Activated CD4-positive, alpha-beta T cell treated with anti-CD3 and anti-CD28 coated beads, Interleukin-2, amount 10 ng/mL, durations not matched to agents 24 days and 14 days (primary cell): ENCODE results near the gene DLGAP4. TPM values are rescaled to one million over a fixed set of nuclear protein-coding genes. Genes with fewer than 3 reads are reported as not detected.

ENCODE experiments used
- DNase-seq: peaks from one replicate; pipeline ENCODE4 v3.0.0; 2022
- H3K27ac Mint-ChIP-seq: one replicate; pipeline ENCODE4 v1.8.0; 2022; ENCODE audit warnings: mild to moderate bottlenecking, mixed read lengths
- H3K27me3 Mint-ChIP-seq: one replicate; pipeline ENCODE4 v1.8.0; 2022; ENCODE audit warnings: mixed read lengths
- H3K36me3 Mint-ChIP-seq: one replicate; pipeline ENCODE4 v1.8.0; 2022; ENCODE audit warnings: low read depth, mild to moderate bottlenecking, mixed read lengths
- H3K4me1 Mint-ChIP-seq: one replicate; pipeline ENCODE4 v1.8.0; 2021; ENCODE audit warnings: mixed read lengths
- H3K4me3 Mint-ChIP-seq: one replicate; pipeline ENCODE4 v1.8.0; 2022; ENCODE audit warnings: mild to moderate bottlenecking, moderate library complexity, mixed read lengths
- H3K9me3 Mint-ChIP-seq: one replicate; pipeline ENCODE4 v1.8.0; 2021; ENCODE audit warnings: mixed read lengths
- intact Hi-C: fragments of 100-400 bp; cut with micrococcal nuclease; formaldehyde crosslinking; loops from one replicate; pipeline ENCODE4 v1.15.1; 2023
- total RNA-seq: library from RNA; stranded (reverse); gene quantifications from 2 replicates; pipeline ENCODE4 v1.2.3, GENCODE V29; 2022

Gene DLGAP4
- total RNA-seq, 1 donor from 2014 or later: 21.3 TPM

GRCh38 chr20:36462440-36463211 is 156.5 kb downstream of the DLGAP4 start:
- Mint-ChIP-seq H3K4me3 (peak overlapping the region; percentile 96), H3K9me3 (no peaks in the 10 kb centered on the region), H3K4me1 (peaks cover 59% of the 10 kb centered on the region), H3K36me3 (peaks cover 2% of the 10 kb centered on the region), H3K27me3 (peaks cover 4% of the 10 kb centered on the region), H3K27ac (peak overlapping the region; percentile 93)
- DNase-seq: peak; percentile 73
- intact Hi-C loops: loop anchor here (10.0 kb wide), 6 partner anchors 112 to 1062 kb away; partner anchors contain the start of genes BLCAP, NDRG3, NNAT and PHF20

GRCh38 chr20:36463212-36464061 is 157.3 kb downstream of the DLGAP4 start:
- H3K27me3 Mint-ChIP-seq: peaks cover 4% of the 10 kb centered on the region
- no peak for DNase-seq
- peak overlapping the region; percentile 96 for H3K4me3 Mint-ChIP-seq
- H3K36me3 Mint-ChIP-seq: peaks cover 2% of the 10 kb centered on the region
- peak overlapping the region; percentile 93 for H3K27ac Mint-ChIP-seq
- H3K9me3 Mint-ChIP-seq: no peaks in the 10 kb centered on the region
- intact Hi-C loops: loop anchor here (2.0 to 10.0 kb wide), 7 partner anchors 29 to 1061 kb away; partner anchors contain the start of genes BLCAP, NDRG3, NNAT and PHF20
- H3K4me1 Mint-ChIP-seq: peaks cover 66% of the 10 kb centered on the region

GRCh38 chr20:36465109-36466080 is 159.3 kb downstream of the DLGAP4 start:
- peaks cover 4% of the 10 kb centered on the region for H3K36me3 Mint-ChIP-seq
- H3K4me3 Mint-ChIP-seq: peak overlapping the region; percentile 68
- H3K9me3 Mint-ChIP-seq: no peaks in the 10 kb centered on the region
- intact Hi-C loops: loop anchor here (2.0 to 10.0 kb wide), 7 partner anchors 27 to 1059 kb away; partner anchors contain the start of genes BLCAP, NDRG3, NNAT and PHF20
- DNase-seq: peak; percentile 78
- peaks cover 2% of the 10 kb centered on the region for H3K27me3 Mint-ChIP-seq
- H3K4me1 Mint-ChIP-seq: peaks cover 71% of the 10 kb centered on the region
- H3K27ac Mint-ChIP-seq: peak overlapping the region; percentile 81

- Mint-ChIP-seq H3K4me1 (peaks cover 70% of the 10 kb centered on the region), H3K9me3 (no peaks in the 10 kb centered on the region), H3K27ac (peak overlapping the region; percentile 81), H3K4me3 (peak overlapping the region; percentile 68), H3K27me3 (peaks cover 2% of the 10 kb centered on the region), H3K36me3 (peaks cover 4% of the 10 kb centered on the region)
- intact Hi-C loops: loop anchor here (10.0 kb wide), 6 partner anchors 109 to 1059 kb away; partner anchors contain the start of genes BLCAP, NDRG3, NNAT and PHF20
- peak; percentile 62 for DNase-seq
Measured at GRCh38 chr20:36466089-36466488, 159.9 kb downstream of the DLGAP4 start.

- H3K36me3 Mint-ChIP-seq: peaks cover 2% of the 10 kb centered on the region
Measured at GRCh38 chr20:36467076-36467999, 161.2 kb downstream of the DLGAP4 start.

GRCh38 chr20:36468149-36469000 is 162.2 kb downstream of the DLGAP4 start:
- Mint-ChIP-seq H3K4me3 (no peak overlapping the region), H3K4me1 (peaks cover 71% of the 10 kb centered on the region), H3K27me3 (no peaks in the 10 kb centered on the region), H3K9me3 (no peaks in the 10 kb centered on the region), H3K27ac (no peak overlapping the region), H3K36me3 (peaks cover 2% of the 10 kb centered on the region)
- intact Hi-C loops: loop anchor here (10.0 kb wide), 6 partner anchors 106 to 1056 kb away; partner anchors contain the start of genes BLCAP, NDRG3, NNAT and PHF20
- DNase-seq: no peak

More at GRCh38 chr20:36467076-36467999, 161.2 kb downstream of the DLGAP4 start:
- Mint-ChIP-seq H3K27me3 (no peaks in the 10 kb centered on the region), H3K27ac (peak overlapping the region; percentile 1), H3K4me1 (peaks cover 72% of the 10 kb centered on the region), H3K9me3 (no peaks in the 10 kb centered on the region), H3K4me3 (peak overlapping the region; percentile 6)
- intact Hi-C loops: loop anchor here (10.0 kb wide), 6 partner anchors 107 to 1057 kb away; partner anchors contain the start of genes BLCAP, NDRG3, NNAT and PHF20
- peak; percentile 80 for DNase-seq

GRCh38 chr20:36469973-36470372 is 163.8 kb downstream of the DLGAP4 start:
- intact Hi-C loops: loop anchor here (10.0 kb wide), 6 partner anchors 105 to 1055 kb away; partner anchors contain the start of genes BLCAP, NDRG3, NNAT and PHF20

GRCh38 chr20:36471885-36472636 is 165.9 kb downstream of the DLGAP4 start:
- intact Hi-C loops: no loop called here
- Mint-ChIP-seq H3K4me1 (peaks cover 51% of the 10 kb centered on the region), H3K27ac (peak overlapping the region; percentile 81), H3K9me3 (no peaks in the 10 kb centered on the region), H3K27me3 (no peaks in the 10 kb centered on the region), H3K36me3 (peaks cover 2% of the 10 kb centered on the region), H3K4me3 (peak overlapping the region; percentile 81)
- no peak for DNase-seq

More at GRCh38 chr20:36469973-36470372, 163.8 kb downstream of the DLGAP4 start:
- H3K9me3 Mint-ChIP-seq: no peaks in the 10 kb centered on the region
- H3K27ac Mint-ChIP-seq: no peak overlapping the region
- H3K27me3 Mint-ChIP-seq: no peaks in the 10 kb centered on the region
- H3K36me3 Mint-ChIP-seq: peaks cover 2% of the 10 kb centered on the region
- no peak overlapping the region for H3K4me3 Mint-ChIP-seq
- peaks cover 71% of the 10 kb centered on the region for H3K4me1 Mint-ChIP-seq
- DNase-seq: no peak

GRCh38 chr20:36472637-36473090 is 166.5 kb downstream of the DLGAP4 start:
- Mint-ChIP-seq H3K9me3 (no peaks in the 10 kb centered on the region), H3K4me1 (peaks cover 45% of the 10 kb centered on the region), H3K36me3 (peaks cover 2% of the 10 kb centered on the region), H3K27ac (peak overlapping the region; percentile 78), H3K27me3 (no peaks in the 10 kb centered on the region), H3K4me3 (peak overlapping the region; percentile 81)
- peak; percentile 82 for DNase-seq
- intact Hi-C loops: no loop called here

- Mint-ChIP-seq H3K4me1 (peaks cover 40% of the 10 kb centered on the region), H3K27me3 (no peaks in the 10 kb centered on the region), H3K27ac (no peak overlapping the region), H3K36me3 (peaks cover 2% of the 10 kb centered on the region), H3K9me3 (no peaks in the 10 kb centered on the region), H3K4me3 (no peak overlapping the region)
- intact Hi-C loops: no loop called here
- no peak for DNase-seq
Measured at GRCh38 chr20:36473164-36473563, 167.0 kb downstream of the DLGAP4 start.
